ENCODE measurements around the gene MAGI2. TPM values are rescaled to one million over a fixed set of nuclear protein-coding genes. Genes with fewer than 3 reads are reported as not detected.

MAGI2 gene
- total RNA-seq, 1 donor from 2014 or later, result 0.38 TPM

DNA sequence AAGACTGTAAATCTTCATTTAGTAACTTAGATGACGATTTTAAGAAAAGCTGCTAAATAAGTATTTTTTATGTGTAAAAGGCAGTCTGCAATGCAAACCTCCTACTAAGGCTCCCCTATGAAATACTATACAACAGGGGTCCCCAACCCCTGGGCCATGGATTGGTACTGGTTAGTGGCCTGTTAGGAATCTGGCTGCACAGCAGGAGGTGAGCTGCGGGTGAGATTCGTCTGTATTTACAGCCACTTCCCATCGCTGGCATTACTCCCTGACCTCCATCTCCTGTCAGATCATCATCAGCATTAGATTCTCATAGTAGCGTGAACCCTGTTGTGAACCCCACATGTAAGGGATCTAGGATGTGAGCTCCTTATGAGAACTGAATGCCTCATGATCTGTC is 580.4 kb downstream of the MAGI2 start:
- TF ChIP-seq, protein P1, sequence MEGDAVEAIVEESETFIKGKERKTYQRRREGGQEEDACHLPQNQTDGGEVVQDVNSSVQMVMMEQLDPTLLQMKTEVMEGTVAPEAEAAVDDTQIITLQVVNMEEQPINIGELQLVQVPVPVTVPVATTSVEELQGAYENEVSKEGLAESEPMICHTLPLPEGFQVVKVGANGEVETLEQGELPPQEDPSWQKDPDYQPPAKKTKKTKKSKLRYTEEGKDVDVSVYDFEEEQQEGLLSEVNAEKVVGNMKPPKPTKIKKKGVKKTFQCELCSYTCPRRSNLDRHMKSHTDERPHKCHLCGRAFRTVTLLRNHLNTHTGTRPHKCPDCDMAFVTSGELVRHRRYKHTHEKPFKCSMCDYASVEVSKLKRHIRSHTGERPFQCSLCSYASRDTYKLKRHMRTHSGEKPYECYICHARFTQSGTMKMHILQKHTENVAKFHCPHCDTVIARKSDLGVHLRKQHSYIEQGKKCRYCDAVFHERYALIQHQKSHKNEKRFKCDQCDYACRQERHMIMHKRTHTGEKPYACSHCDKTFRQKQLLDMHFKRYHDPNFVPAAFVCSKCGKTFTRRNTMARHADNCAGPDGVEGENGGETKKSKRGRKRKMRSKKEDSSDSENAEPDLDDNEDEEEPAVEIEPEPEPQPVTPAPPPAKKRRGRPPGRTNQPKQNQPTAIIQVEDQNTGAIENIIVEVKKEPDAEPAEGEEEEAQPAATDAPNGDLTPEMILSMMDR (IDR thresholded peaks at IDR 0.05), result no peak
- H3K27ac Mint-ChIP-seq, result no peak overlapping the region
- intact Hi-C loops (cut with micrococcal nuclease), result no loop called here
- H3K36me3 Mint-ChIP-seq (ENCODE audit: low read depth), result no peaks in the 10 kb centered on the region
- peaks cover 11% of the 10 kb centered on the region for H3K9me3 Mint-ChIP-seq
- H3K4me3 Mint-ChIP-seq, result no peak overlapping the region
- no peaks in the 10 kb centered on the region for H3K4me1 Mint-ChIP-seq
- ChIA-PET CTCF (no interaction called here), POLR2A (no interaction called here)
- H3K27me3 Mint-ChIP-seq, result no peaks in the 10 kb centered on the region
- DNase-seq (no peak), ATAC-seq (ENCODE audit: low read depth) (no peak)

DNA sequence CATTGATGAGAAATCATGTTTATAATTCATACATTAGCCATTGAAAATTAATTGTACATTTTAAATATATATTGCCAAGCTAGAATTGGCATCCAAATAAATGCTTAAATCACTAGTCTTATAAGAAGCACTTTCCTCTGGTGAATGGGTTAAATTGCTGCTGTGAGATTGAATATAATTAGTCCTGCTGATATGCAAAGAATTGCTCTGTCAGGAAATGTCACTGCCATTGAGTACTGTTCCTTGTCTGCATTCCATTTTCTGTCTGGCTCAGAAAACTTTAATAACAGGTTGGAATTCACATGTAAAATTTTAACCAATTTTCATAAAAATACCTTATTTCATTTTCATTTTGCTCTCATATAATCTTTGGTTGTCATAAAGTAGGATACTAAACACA is 589.1 kb downstream of the MAGI2 start:
- Mint-ChIP-seq H3K4me3 (no peak overlapping the region), H3K4me1 (no peaks in the 10 kb centered on the region), H3K9me3 (peaks cover 3% of the 10 kb centered on the region), H3K27me3 (no peaks in the 10 kb centered on the region), H3K27ac (no peak overlapping the region), H3K36me3 (ENCODE audit: low read depth) (no peaks in the 10 kb centered on the region)
- intact Hi-C loops (cut with micrococcal nuclease), result no loop called here
- TF ChIP-seq, protein P1 (IDR thresholded peaks at IDR 0.05), result no peak
- ChIA-PET CTCF (no interaction called here), POLR2A (no interaction called here)
- no peak for ATAC-seq (ENCODE audit: low read depth)
- no peak for DNase-seq

DNA sequence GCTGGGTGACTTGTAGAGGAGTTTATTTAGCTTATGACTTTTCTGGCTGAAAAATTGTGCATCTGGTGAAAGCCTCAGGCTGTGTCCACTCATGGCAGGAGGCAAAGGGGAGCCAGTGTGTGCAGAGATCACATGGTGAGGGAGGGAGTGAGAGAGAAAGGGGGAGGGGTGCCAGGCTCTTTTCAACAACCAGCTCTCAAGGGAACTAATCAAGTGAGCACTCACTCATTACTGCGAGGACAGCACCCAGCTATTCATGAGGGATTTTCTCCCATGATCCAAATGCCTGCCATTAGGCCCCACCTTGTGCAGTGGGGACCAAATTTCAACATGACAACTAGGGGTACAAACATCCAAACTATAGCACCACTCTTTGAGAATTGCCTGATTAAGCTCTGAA is 590.2 kb downstream of the MAGI2 start:
- ATAC-seq (ENCODE audit: low read depth), result no peak
- Mint-ChIP-seq H3K27me3 (no peaks in the 10 kb centered on the region), H3K4me3 (no peak overlapping the region), H3K36me3 (ENCODE audit: low read depth) (no peaks in the 10 kb centered on the region), H3K27ac (no peak overlapping the region), H3K4me1 (no peaks in the 10 kb centered on the region), H3K9me3 (peaks cover 3% of the 10 kb centered on the region)
- ChIA-PET POLR2A (no interaction called here), CTCF (no interaction called here)
- intact Hi-C loops (cut with micrococcal nuclease), result no loop called here
- no peak for DNase-seq
- TF ChIP-seq, protein P1 (IDR thresholded peaks at IDR 0.05), result no peak

DNA sequence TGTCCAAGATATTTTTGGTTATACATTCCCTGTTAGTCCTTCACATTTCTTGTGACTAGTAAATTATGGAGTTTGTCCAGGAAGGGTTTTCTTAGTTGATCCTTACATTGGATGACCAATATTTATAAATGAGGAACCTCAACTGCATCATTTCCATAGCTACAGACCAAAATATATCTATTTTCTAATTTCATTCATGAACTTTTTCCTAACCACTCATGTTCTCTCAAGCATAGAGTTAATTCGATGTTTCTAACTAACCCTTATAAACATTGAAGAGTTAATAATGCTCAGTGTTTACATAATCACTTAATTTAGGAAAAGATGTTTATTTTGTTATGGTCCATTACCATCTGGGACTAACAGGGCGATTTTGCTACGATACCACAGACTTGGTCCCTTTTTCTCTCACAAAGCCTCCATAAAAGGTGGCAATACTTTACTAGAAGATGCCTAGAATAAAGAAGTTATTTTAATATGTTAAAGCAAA is 591.0 kb downstream of the MAGI2 start:
- Mint-ChIP-seq H3K36me3 (ENCODE audit: low read depth) (no peaks in the 10 kb centered on the region), H3K27me3 (no peaks in the 10 kb centered on the region), H3K9me3 (peaks cover 3% of the 10 kb centered on the region), H3K4me1 (no peaks in the 10 kb centered on the region), H3K4me3 (no peak overlapping the region), H3K27ac (no peak overlapping the region)
- intact Hi-C loops (cut with micrococcal nuclease), result no loop called here
- POLR2A ChIA-PET, result no interaction called here
- TF ChIP-seq, protein P1 (IDR thresholded peaks at IDR 0.05), result no peak
- DNase-seq (no peak), ATAC-seq (ENCODE audit: low read depth) (no peak)
- CTCF ChIA-PET, result no interaction called here

DNA sequence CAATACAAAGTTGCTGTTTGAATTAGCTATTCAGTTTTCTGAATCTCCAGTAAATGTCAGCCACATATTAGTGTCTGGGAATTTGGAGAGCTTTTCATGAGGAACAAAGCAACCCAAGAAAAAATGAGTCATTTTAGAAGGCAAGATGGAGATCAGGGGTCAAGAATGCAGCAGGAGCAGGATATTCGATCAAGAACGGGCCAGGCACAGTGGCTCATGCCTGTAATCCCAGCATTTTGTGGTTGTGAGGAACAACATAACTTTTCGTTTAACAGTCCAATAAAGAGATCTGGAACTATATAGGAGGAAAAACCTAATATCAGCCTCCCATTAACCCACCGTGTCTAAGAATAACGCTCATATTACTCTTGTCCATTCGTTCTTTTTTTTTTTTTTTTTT is 600.5 kb downstream of the MAGI2 start:
- H3K9me3 Mint-ChIP-seq, result no peaks in the 10 kb centered on the region
- no peaks in the 10 kb centered on the region for H3K4me1 Mint-ChIP-seq
- intact Hi-C loops (cut with micrococcal nuclease), result no loop called here
- ATAC-seq (ENCODE audit: low read depth) (no peak), DNase-seq (no peak)
- CTCF ChIA-PET, result no interaction called here
- TF ChIP-seq, protein P1 (IDR thresholded peaks at IDR 0.05), result no peak
- no peaks in the 10 kb centered on the region for H3K27me3 Mint-ChIP-seq
- no peak overlapping the region for H3K4me3 Mint-ChIP-seq
- no peak overlapping the region for H3K27ac Mint-ChIP-seq
- POLR2A ChIA-PET, result no interaction called here
- no peaks in the 10 kb centered on the region for H3K36me3 Mint-ChIP-seq (ENCODE audit: low read depth)

Data from activated B cell treated with CpG ODN at 0.5 μM for 24 hours (primary cell).